Neural cell (in vitro differentiated cells): ENCODE data around the gene CHCHD3. TPM values are rescaled to one million over a fixed set of nuclear protein-coding genes. Genes with fewer than 3 reads are reported as not detected.
A peak's percentile ranks its signal among the peaks of the same experiment; 100 is the strongest.
"Not testable (repeated sequence)": the region's sequence is repeated elsewhere in the genome, so short reads cannot be mapped to it uniquely, and the experiment has no call there.

ENCODE experiments used
- H2AFZ ChIP-seq: fragments of 200-600, 300-800 bp; sonication (generic), shearing (Covaris generic); 2 replicates; pipeline ENCODE4 v1.6.0; 2014; ENCODE audit warnings: low read depth, mild to moderate bottlenecking, antibody characterized with exemption, low read length, moderate library complexity
- H3F3A ChIP-seq: fragments of 200-600 bp; shearing (Covaris generic); 2 replicates; pipeline ENCODE4 v1.6.1; 2016; ENCODE audit warnings: mild to moderate bottlenecking, moderate library complexity, mixed read lengths, antibody characterized with exemption, low read length; ENCODE audit not compliant: insufficient read depth, poor library complexity, severe bottlenecking
- H3K27ac ChIP-seq: fragments of 200-600, 300-800 bp; sonication (generic), shearing (Covaris generic); 2 replicates; pipeline ENCODE4 v1.5.1; 2014; ENCODE audit warnings: mild to moderate bottlenecking, low read length, moderate library complexity
- H3K27me3 ChIP-seq: fragments of 300-800, 200-600 bp; sonication (generic), shearing (Covaris generic); 2 replicates; pipeline ENCODE4 v1.6.0; 2014; ENCODE audit warnings: mild to moderate bottlenecking, low read depth, low read length, moderate library complexity; ENCODE audit not compliant: insufficient read depth
- H3K36me3 ChIP-seq: fragments of 300-800, 200-600 bp; sonication (generic), shearing (Covaris generic); 2 replicates; pipeline ENCODE4 v1.5.1; 2014; ENCODE audit warnings: mild to moderate bottlenecking, antibody characterized with exemption, low read length, moderate library complexity; ENCODE audit not compliant: insufficient read depth
- H3K4me2 ChIP-seq: fragments of 300-800, 200-600 bp; sonication (generic), shearing (Covaris generic); 2 replicates; pipeline ENCODE4 v1.6.0; 2014; ENCODE audit warnings: mild to moderate bottlenecking, low read length
- H3K4me3 ChIP-seq: fragments of 300-800, 200-600 bp; sonication (generic), shearing (Covaris generic); 2 replicates; pipeline ENCODE4 v1.5.1; 2014; ENCODE audit warnings: mild to moderate bottlenecking, low read length, moderate library complexity
- H3K79me2 ChIP-seq: fragments of 200-600 bp; shearing (Covaris generic); replicated peaks from 2 replicates; pipeline ENCODE4 v1.6.0; 2014; ENCODE audit warnings: mild to moderate bottlenecking, low read length, moderate library complexity; ENCODE audit not compliant: insufficient read depth
- H3K9ac ChIP-seq: fragments of 300-800, 200-600 bp; sonication (generic), shearing (Covaris generic); 2 replicates; pipeline ENCODE4 v1.6.1; 2016; ENCODE audit warnings: mild to moderate bottlenecking, low read length, mixed read lengths
- H3K9me2 ChIP-seq: fragments of 200-600 bp; shearing (Covaris generic); 2 replicates; pipeline ENCODE4 v1.6.1; 2016; ENCODE audit warnings: mild to moderate bottlenecking, low read length, mixed read lengths; ENCODE audit not compliant: insufficient read depth
- H3K9me3 ChIP-seq: fragments of 200-600, 300-800 bp; sonication (generic), shearing (Covaris generic); 2 replicates; pipeline ENCODE4 v1.6.1; 2016; ENCODE audit warnings: mild to moderate bottlenecking, mixed run types, low read length, moderate library complexity, mixed read lengths
- H4K20me1 ChIP-seq: fragments of 200-600 bp; shearing (Covaris generic); 2 replicates; pipeline ENCODE4 v1.6.1; 2016; ENCODE audit warnings: mild to moderate bottlenecking, mixed run types; ENCODE audit not compliant: insufficient read depth
- EP300 ChIP-seq: fragments of 450-650 bp; conservative IDR thresholded peaks from 2 replicates; pipeline ENCODE4 v1.6.1; 2014; ENCODE audit warnings: antibody characterized with exemption, mild to moderate bottlenecking, moderate library complexity; ENCODE audit not compliant: poor library complexity, severe bottlenecking
- EZH2 ChIP-seq: fragments of 200-600, 300-800 bp; shearing (Covaris generic), sonication (generic); IDR thresholded peaks from 2 replicates; pipeline ENCODE4 v1.6.1; 2014; ENCODE audit warnings: antibody characterized with exemption, low read length, borderline replicate concordance, mild to moderate bottlenecking; ENCODE audit not compliant: insufficient read depth, poor library complexity, severe bottlenecking
- POLR2AphosphoS5 ChIP-seq: IDR thresholded peaks from 2 replicates; pipeline ENCODE4 v1.6.1; 2012
- RAD21 ChIP-seq: fragments of 450-650 bp; conservative IDR thresholded peaks from 2 replicates; pipeline ENCODE4 v1.6.1; 2014; ENCODE audit warnings: antibody characterized with exemption, mild to moderate bottlenecking, moderate library complexity
- REST ChIP-seq: IDR thresholded peaks from 2 replicates; pipeline ENCODE4 v1.6.1; 2012; ENCODE audit warnings: borderline replicate concordance
- SMC3 ChIP-seq: fragments of 450-650 bp; conservative IDR thresholded peaks from 2 replicates; pipeline ENCODE4 v1.6.1; 2014; ENCODE audit warnings: antibody characterized with exemption, mild to moderate bottlenecking, moderate library complexity; ENCODE audit not compliant: poor library complexity
- TAF1 ChIP-seq: IDR thresholded peaks from 2 replicates; pipeline ENCODE4 v1.6.1; 2012; ENCODE audit warnings: low read depth
- polyA plus RNA-seq: library from polyadenylated mRNA; depleted of rRNA; stranded (reverse); fragments of >200 nt; gene quantifications from 2 replicates; pipeline ENCODE4 v1.2.3, GENCODE V29; 2014
- TF ChIP-seq, protein P1 (sequence below): fragments of 450-650 bp; IDR thresholded peaks from 2 replicates; pipeline ENCODE4 v1.5.1; 2014; ENCODE audit warnings: antibody characterized with exemption, mild to moderate bottlenecking, moderate library complexity; ENCODE audit not compliant: poor library complexity, severe bottlenecking

Gene CHCHD3
- polyA plus RNA-seq, 1 donor from 2014 or later, result 89.9 TPM

DNA sequence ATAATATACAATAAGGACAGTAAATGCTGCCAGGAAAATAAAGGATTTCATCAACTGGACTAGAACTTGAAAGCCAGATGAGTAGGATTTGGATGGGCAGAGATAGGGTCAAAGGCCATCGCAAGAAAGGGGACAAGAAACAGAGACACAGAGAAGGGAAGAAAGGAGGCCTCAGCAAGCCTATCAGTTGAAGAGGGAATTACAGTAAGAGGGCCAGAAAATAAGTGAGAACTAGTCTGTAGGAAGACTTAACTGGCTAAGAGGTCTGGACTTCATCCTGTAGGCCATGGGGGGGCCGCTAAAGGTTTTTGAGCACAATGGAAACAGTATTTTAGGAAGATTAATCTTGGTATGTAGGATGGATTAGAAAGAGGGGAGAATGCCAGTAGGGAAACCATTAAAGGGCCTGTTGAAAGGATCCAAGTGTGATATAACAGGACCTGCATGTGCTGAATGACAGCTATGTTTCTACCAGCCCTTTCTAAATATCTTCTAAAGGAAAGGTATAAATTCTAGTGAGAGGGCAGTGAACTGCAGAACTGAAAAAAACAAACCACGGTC lies 174.4 kb downstream of the CHCHD3 start:
- Histone ChIP-seq H3F3A (peaks cover 6% of the 10 kb centered on the region), H4K20me1 (no peaks in the 10 kb centered on the region), H3K9me2 (no peaks in the 10 kb centered on the region), H3K4me2 (no peak overlapping the region), H3K27me3 (no peaks in the 10 kb centered on the region), H2AFZ (no peak overlapping the region), H3K79me2 (no peaks in the 10 kb centered on the region), H3K27ac (peak overlapping the region; percentile 85), H3K4me3 (peak overlapping the region; percentile 39), H3K9ac (peak overlapping the region; percentile 38), H3K36me3 (no peaks in the 10 kb centered on the region), H3K9me3 (no peaks in the 10 kb centered on the region)
- TF ChIP-seq EZH2, result no peak

DNA sequence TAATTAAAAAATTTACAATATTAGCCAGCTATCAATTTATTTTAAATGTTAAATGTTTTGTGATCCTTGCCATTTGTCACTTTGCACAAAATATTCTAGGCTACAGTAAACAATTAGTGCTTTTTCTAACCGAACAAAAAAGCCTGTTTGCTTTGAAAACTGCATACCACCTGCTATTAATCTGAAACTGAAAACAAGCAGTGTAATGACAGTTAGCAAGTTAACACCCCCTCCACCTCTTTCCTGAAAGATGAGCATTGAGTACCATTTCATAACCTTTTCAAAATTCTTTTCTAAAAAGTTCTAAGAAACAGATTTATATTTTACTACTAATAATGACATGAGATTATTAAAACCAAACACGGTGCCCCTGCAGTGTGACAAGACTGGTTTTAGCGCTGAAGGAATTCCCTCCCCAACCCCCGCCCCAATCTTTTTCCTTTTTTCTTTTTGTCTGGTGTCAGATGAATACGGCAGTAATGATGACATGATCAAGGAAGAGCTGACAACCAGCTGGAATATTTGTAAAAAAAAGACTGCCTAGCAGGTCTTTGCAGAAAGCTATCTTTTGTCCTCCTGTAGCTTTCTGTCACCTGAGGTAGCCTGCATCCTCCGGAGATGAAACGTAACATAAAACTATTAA lies 175.6 kb downstream of the CHCHD3 start:
- Histone ChIP-seq H3K9me3 (no peaks in the 10 kb centered on the region), H3K4me2 (peak overlapping the region; percentile 18)

GRCh38 chr7:132905136-132905535 lies 176.8 kb downstream of the CHCHD3 start:
- peak overlapping the region; percentile 85 for H3K27ac ChIP-seq
- H4K20me1 ChIP-seq, H3K27me3 ChIP-seq, H3K9ac ChIP-seq, H3K4me2 ChIP-seq, H3F3A ChIP-seq, H3K79me2 ChIP-seq, H3K36me3 ChIP-seq, H2AFZ ChIP-seq, H3K9me2 ChIP-seq, H3K4me3 ChIP-seq, H3K9me3 ChIP-seq: not testable (repeated sequence)

More for the DNA sequence above, 175.6 kb downstream of the CHCHD3 start:
- H3K4me3 ChIP-seq, result peak overlapping the region; percentile 39
- H3K27ac ChIP-seq, result peak overlapping the region; percentile 85
- H3K9ac ChIP-seq, result peak overlapping the region; percentile 38
- TF ChIP-seq, protein P1, sequence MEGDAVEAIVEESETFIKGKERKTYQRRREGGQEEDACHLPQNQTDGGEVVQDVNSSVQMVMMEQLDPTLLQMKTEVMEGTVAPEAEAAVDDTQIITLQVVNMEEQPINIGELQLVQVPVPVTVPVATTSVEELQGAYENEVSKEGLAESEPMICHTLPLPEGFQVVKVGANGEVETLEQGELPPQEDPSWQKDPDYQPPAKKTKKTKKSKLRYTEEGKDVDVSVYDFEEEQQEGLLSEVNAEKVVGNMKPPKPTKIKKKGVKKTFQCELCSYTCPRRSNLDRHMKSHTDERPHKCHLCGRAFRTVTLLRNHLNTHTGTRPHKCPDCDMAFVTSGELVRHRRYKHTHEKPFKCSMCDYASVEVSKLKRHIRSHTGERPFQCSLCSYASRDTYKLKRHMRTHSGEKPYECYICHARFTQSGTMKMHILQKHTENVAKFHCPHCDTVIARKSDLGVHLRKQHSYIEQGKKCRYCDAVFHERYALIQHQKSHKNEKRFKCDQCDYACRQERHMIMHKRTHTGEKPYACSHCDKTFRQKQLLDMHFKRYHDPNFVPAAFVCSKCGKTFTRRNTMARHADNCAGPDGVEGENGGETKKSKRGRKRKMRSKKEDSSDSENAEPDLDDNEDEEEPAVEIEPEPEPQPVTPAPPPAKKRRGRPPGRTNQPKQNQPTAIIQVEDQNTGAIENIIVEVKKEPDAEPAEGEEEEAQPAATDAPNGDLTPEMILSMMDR, result no peak
- TF ChIP-seq REST (peak; percentile 96), RAD21 (peak; percentile 29), POLR2AphosphoS5 (peak; percentile 61), EP300 (peak; percentile 86), SMC3 (peak; percentile 30), TAF1 (no peak)
- H3K27me3 ChIP-seq, result no peaks in the 10 kb centered on the region
- H3F3A ChIP-seq, result peaks cover 6% of the 10 kb centered on the region
- no peak overlapping the region for H2AFZ ChIP-seq
- no peaks in the 10 kb centered on the region for H4K20me1 ChIP-seq
- no peaks in the 10 kb centered on the region for H3K36me3 ChIP-seq
- H3K9me2 ChIP-seq, result no peaks in the 10 kb centered on the region
- H3K79me2 ChIP-seq, result no peaks in the 10 kb centered on the region
